H54 (cell line): Measurements from ENCODE around the gene ACIN1.

Source experiments
- DNase-seq: peaks from one replicate; pipeline ENCODE4 v3.0.0; 2011; ENCODE audit warnings: low spot score, mixed read lengths; ENCODE audit not compliant: insufficient read length
- FAIRE-seq: peaks from 3 replicates; lab custom pipeline; 2011; peaks lifted over from hg19 to GRCh38; lab: Jason Lieb, UNC
- POLR2A ChIP-seq: IDR thresholded peaks from 2 replicates; pipeline ENCODE4 v1.6.1; 2011; ENCODE audit warnings: low read depth, mild to moderate bottlenecking, low read length

The ACIN1 gene

GRCh38 chr14:23093526-23093925 is 1.4 kb downstream of the ACIN1 start:
- FAIRE-seq = no peak
- DNase-seq = no peak
- no peak for TF ChIP-seq POLR2A

- DNase-seq (no peak), FAIRE-seq (no peak)
- TF ChIP-seq POLR2A = no peak
Measured at GRCh38 chr14:23093104-23093503, 1.8 kb downstream of the ACIN1 start.

- TF ChIP-seq POLR2A = no peak
- FAIRE-seq (no peak), DNase-seq (no peak)
Measured at GRCh38 chr14:23091294-23092225, 3.4 kb downstream of the ACIN1 start.

DNA sequence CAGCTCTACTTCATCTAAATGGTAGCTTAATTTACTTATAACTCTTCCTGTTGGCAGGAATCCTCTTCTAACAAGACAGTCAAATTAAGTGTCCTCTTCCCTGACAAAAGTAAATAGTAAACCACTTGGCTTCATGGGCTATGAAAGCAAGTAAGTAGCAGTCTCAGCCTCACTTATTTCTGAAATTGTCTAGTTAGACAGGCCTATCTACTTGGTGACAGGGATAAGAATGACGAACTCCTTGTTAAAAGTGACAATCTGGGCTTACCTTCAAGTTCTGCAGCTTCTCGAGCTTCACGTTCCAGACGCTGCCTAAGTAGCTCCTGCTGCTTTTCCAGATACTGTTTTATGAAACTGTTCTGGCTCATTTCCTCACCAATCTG is 4.7 kb downstream of the ACIN1 start:
- no peak for TF ChIP-seq POLR2A
- FAIRE-seq (no peak), DNase-seq (no peak)

GRCh38 chr14:23089498-23090253 is 5.3 kb downstream of the ACIN1 start:
- no peak for FAIRE-seq
- TF ChIP-seq POLR2A = no peak

DNA sequence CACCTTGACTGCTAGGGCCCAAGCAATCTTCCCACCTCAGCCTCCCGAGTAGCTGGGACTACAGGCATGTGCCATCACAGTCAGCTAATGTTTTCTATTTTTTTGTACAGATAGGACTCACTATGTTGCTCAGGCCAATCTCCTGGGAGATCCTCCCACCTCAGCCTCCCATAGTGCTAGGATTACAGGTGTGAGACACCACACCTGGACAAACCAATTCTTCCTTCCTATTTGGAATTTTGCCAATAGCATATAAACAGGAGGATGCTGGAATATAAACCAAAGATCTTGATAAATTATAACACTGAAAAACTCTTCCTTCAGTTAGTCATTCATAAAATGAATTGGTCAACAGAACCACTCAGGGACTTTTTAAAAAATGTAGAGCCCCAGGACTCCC is 8.4 kb downstream of the ACIN1 start:
- DNase-seq (no peak), FAIRE-seq (no peak)
- no peak for TF ChIP-seq POLR2A

More at GRCh38 chr14:23089498-23090253, 5.3 kb downstream of the ACIN1 start:
- DNase-seq = no peak

- FAIRE-seq (no peak), DNase-seq (no peak)
- TF ChIP-seq POLR2A = no peak
Measured at GRCh38 chr14:23085458-23085857, 9.5 kb downstream of the ACIN1 start.

DNA sequence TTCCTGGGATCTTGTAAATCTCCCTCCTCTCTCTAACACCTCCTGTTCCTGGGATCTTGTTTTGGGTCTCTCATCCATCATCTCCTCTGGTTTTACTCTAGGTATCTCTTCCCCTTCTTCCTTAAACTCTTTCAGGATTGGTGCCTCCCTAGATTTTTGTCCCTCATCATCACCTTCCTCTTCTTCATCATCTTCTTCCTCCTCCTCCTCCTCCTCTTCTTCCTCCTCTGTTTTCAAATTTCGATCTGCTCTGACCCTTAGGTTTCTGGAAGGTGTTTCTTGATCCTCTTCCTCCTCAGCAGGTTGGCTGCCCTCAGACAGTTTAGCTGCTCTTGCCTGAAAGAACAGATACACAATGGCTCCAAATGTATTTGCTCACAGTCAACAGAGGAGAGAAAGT is 14.5 kb downstream of the ACIN1 start:
- TF ChIP-seq POLR2A = no peak
- DNase-seq = no peak
- no peak for FAIRE-seq

DNA sequence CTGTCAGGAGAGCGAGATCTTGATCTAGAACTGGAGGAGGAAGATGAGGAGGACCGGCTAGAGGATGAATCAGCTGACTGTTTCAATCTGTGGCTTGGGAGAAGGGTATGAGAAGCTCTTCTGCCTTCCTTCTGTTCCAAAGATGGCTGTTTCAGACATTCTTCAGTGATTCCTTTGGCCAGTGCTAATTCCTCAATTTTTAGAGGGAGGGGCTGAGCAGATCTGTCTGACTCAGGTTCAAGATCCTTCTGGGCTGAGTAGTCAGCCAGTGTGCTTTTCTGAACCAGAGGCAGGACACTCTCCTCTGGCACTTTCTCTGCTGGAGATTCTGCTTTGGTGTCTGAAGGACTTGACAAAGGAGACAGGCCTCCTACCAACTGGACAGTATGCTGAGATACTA is 15.2 kb downstream of the ACIN1 start:
- DNase-seq (no peak), FAIRE-seq (no peak)
- TF ChIP-seq POLR2A = no peak

DNA sequence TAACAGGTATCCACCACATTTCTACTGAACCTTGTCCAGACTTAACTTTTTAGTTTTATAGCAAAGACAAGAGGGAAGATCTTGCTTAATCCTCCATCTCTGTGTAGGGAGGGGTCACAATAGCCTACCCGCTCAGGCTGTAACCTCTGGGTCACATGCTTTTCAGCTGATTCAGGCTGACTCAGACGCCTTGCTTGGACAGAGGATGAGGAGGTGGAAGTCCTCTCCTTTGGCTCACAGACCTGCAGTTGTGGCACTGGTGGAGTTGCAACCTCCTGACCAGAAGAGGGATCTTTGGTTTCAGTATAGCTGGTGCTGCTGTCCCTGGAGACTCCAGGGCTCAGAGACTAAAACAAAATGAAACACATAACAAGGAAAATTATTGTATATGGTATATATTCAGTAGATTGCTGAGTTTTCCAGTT is 16.2 kb downstream of the ACIN1 start:
- FAIRE-seq = peak; percentile 98
- no peak; the same call in 1 of the 2 replicates for TF ChIP-seq POLR2A

DNA sequence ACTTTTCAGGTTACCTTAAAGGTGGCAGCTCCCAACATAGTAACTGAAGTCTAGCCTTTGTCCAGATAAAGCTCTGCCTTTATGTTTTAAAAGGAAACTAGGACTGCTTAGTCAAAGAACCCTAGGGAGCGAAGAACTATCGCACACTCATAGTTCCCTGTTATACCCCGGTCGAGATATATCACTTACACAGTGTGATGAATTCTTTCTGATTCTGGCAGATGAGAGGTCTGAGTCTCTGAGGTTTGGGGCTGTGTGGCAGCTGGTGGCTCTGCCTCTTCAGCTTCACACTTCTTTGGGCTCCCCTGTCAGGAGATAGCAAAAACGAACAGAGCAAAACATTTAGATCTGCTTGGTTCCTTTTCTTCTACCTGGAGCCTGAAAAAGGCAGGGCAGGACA is 17.0 kb downstream of the ACIN1 start:
- FAIRE-seq = no peak
- no peak for DNase-seq
- TF ChIP-seq POLR2A = no peak

More for the DNA sequence above, 16.2 kb downstream of the ACIN1 start:
- DNase-seq = peak; percentile 55

DNA sequence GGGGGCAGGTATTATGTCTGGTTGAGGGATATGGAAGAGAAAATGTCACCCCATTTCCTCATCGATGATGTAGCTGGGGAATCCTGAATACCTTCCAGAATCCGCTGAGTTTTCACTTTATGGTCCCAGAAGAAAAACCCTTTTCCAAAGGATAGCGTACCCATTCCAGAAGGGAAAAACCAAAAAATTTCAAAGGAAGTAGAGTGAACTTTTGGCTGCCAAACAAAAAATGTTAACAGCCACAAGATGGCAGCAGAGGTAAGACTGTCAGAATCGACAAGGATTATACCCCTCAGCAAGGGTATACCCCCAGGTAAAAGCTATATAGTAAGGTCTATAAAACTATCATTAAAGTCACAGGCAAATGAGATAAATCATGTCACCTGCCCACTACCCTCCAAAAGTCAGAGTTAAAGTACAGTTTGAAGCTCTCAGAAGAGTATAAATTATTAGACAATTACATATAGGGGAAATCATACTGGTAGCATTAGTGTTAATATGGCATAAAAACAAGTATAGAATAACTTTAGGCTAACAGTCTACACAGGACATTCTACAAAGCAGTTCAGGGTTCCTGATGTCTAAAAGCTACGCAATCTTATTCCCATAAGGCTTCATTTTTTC is 18.0 kb downstream of the ACIN1 start:
- no peak for TF ChIP-seq POLR2A
- FAIRE-seq (peak; percentile 6), DNase-seq (no peak)

DNA sequence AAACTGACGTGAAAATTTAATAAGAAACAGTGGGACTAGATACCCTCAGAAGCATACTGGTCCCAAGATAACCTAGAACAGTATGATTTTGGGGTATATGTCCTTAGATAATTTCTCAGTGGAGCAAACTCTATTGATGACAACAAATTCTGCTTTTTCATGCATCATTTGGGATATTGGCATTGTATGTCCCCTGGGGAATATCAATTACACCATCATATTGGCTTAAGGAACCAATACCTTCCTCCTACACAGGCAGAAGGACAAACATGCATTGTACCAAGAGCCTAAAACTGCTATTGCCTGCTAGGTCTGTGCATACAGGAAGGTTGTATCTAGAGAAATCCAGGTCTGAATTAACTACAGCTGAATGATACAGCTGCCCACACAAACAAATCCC is 20.0 kb downstream of the ACIN1 start:
- no peak for DNase-seq
- TF ChIP-seq POLR2A = no peak
- no peak for FAIRE-seq
